IPS-18c (cell line): ENCODE measurements around the gene RPL41.
A peak's percentile ranks its signal among the peaks of the same experiment; 100 is the strongest.
"Not testable (repeated sequence)": the region's sequence is repeated elsewhere in the genome, so short reads cannot be mapped to it uniquely, and the experiment has no call there.

Experiments
- H3K4me3 ChIP-seq: 2 replicates; pipeline ENCODE4 v1.7.0; 2013; ENCODE audit warnings: low read depth, mild to moderate bottlenecking, low read length, moderate library complexity; ENCODE audit not compliant: insufficient read depth
- H3K9me3 ChIP-seq: one replicate; pipeline ENCODE4 v1.6.1; 2013; ENCODE audit warnings: mild to moderate bottlenecking, low read length, moderate library complexity; ENCODE audit not compliant: control insufficient read depth, insufficient read depth

The RPL41 gene

DNA sequence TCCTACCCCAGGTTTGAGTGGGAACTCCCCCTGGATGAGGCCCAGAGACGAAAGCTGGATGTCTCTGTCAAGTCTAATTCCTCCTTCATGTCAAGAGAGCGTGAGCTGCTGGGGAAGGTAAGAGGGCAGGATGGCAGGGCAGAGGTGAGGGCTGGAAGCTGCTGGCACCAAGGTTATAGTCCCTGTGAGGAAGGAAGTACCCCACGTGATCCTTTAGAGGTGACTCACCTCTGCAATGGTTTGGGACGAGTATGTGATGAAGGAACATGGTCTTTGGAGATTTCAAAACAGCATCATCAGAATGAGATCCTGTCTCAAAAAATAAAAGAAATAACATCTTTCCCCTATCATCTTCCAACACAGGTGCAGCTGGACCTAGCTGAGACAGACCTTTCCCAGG is 26.8 kb downstream of the RPL41 start:
- no peak overlapping the region for H3K4me3 ChIP-seq
- H3K9me3 ChIP-seq = no peaks in the 10 kb centered on the region

- H3K9me3 ChIP-seq = no peaks in the 10 kb centered on the region
- H3K4me3 ChIP-seq = no peak overlapping the region
Measured at GRCh38 chr12:56143870-56144269, 27.4 kb downstream of the RPL41 start.

GRCh38 chr12:56145217-56145616 is 28.8 kb downstream of the RPL41 start:
- Histone ChIP-seq H3K9me3 (no peaks in the 10 kb centered on the region), H3K4me3 (no peak overlapping the region)

GRCh38 chr12:56146492-56147460 is 30.3 kb downstream of the RPL41 start:
- no peaks in the 10 kb centered on the region for H3K9me3 ChIP-seq

GRCh38 chr12:56150563-56150962 is 34.1 kb downstream of the RPL41 start:
- no peaks in the 10 kb centered on the region for H3K9me3 ChIP-seq
- H3K4me3 ChIP-seq = no peak overlapping the region

More at GRCh38 chr12:56146492-56147460, 30.3 kb downstream of the RPL41 start:
- H3K4me3 ChIP-seq = no peak overlapping the region

DNA sequence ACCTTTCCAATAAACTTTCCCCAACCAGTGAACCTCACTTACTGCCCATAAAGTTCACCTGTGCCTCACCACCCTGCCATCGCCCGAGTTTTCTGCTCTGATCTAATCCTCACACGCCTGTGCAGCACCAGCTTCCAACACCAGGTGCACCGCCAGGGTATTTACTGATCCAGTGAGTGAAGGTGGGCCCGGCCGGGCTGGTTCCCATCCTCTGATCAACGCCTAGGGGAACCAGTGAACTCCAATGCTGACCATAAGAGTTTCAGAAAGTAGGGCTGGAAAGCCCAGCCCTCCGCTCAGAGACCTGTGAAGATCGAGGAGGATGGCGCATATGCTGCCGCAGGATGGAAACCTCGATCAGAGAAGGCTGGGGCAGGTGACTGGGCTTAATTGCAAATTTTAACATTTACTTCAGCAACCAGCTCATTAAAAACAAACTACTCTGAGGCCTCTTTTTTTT is 35.3 kb downstream of the RPL41 start:
- Histone ChIP-seq H3K9me3 (no peaks in the 10 kb centered on the region), H3K4me3 (peak overlapping the region; percentile 65)

DNA sequence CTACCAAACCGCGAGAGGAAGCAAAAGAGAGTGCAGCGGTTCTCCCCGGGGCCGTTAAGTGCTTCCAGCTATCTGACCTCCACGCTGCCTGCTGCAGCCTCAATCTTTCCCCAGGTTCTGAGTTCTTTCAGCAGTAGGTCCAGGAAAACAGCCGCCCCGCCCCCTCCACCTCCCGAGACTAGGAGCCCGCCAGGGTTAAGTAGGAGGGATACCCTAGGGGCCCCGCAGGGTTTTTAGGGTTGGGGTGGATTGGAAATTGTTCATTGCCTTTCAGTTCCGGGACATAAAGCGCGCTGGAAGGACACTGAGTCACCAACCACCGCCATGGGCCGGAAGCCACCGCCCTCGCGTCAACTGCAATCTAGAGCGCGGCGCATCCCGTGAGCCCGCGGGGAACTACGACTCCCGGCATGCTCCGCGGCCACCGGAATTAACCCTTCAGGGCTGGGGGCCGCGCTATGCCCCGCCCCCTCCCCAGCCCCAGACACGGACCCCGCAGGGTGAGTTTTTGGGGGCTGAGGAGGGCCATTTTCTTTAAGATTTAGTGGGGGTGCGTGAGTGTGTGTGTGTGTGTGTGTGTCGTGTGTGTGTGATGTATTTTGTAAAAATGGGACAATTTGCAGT is 35.8 kb downstream of the RPL41 start, which contains the start of gene MYL6B:
MYL6B (plus strand) TSS at position 456 of the 624 bp plus-strand sequence. CDS start 1,332 bp downstream, outside the sequence.
- H3K4me3 ChIP-seq = peak within 1 kb of the TSS; percentile 65
- H3K9me3 ChIP-seq = no peaks in the 10 kb centered on the region

DNA sequence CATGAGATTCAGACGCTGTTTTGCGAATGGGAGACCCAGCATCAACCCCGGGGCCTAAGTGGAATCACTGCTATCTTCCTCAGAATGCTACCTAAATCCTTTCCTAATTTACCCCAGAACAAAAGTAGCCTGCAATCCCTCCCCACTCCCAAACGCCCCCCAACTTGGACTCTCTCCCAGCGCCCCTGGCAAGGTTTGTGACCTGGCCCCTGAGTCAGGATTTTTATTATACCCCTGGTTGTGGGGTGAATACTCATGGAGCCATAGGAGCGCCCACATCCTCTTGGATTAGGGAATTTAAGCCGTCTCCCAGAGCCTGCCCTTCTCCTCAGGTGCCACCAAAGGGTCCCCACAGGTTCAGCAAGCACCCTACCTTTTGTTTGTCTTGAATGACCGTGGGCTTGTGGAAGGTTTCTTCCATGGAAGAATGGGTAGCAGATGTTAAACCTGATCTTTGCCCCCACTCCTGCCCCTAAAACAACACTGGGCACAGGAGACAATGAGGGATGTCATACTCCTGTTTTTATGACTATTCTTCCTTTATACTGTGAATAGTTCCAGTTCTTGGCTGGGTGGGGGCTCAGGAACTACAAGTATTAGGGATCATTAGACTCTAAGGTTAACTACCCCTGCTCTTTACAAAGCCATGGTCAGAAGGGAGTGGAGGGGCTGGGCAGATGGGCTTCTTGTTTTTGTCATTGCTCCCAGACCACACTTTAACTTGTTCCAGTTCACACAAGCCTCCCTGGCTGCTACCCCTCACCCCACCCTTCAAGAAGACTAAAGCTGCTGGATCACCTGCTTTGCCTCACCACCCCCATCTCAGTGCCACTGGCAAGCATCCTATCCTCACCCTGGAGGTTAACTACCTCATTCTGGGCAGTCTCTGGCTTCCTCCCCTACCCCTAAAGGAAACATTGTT is 36.6 kb downstream of the RPL41 start:
- H3K4me3 ChIP-seq = peak overlapping the region; percentile 65
- H3K9me3 ChIP-seq = no peaks in the 10 kb centered on the region

DNA sequence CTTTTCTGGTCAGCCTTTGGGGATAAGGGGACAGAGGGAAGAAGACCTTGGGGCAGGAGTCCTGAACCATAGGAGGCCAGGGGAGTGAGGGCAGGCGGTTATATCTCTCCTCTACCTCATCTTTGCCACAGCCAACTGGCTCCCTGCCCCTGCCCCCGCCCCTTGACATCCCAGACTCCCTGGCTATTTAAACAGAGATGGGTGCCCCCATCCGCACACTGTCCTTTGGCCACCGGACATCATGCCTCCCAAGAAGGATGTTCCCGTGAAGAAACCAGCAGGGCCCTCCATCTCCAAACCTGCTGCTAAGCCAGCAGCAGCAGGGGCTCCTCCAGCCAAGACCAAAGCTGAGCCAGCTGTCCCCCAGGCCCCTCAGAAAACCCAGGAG is 37.2 kb downstream of the RPL41 start:
- peak overlapping the region; percentile 65 for H3K4me3 ChIP-seq
- H3K9me3 ChIP-seq = no peaks in the 10 kb centered on the region

GRCh38 chr12:56154246-56154771 is 37.9 kb downstream of the RPL41 start:
- no peaks in the 10 kb centered on the region for H3K9me3 ChIP-seq
- H3K4me3 ChIP-seq = no peak overlapping the region

DNA sequence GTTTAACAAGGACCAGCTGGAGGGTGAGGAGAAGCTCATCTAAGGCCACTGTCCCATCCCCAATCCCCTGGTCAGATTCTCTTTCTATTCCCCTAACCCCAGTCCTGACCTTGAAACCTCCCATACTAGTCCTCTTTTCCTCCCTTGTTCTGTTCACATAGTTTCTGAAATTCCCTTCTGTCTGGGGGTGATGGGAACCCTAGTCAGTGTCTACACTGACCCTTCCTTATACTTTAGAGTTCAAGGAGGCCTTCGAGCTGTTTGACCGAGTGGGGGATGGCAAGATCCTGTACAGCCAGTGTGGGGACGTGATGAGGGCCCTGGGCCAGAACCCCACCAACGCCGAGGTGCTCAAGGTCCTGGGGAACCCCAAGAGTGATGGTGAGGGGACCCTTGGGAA is 38.4 kb downstream of the RPL41 start:
- Histone ChIP-seq H3K9me3 (no peaks in the 10 kb centered on the region), H3K4me3 (no peak overlapping the region)

- H3K4me3 ChIP-seq = no peak overlapping the region
- no peaks in the 10 kb centered on the region for H3K9me3 ChIP-seq
Measured at GRCh38 chr12:56155256-56155845, 38.9 kb downstream of the RPL41 start.

GRCh38 chr12:56156464-56157200 is 40.2 kb downstream of the RPL41 start:
- peak overlapping the region; percentile 40; the same call in 1 of the 2 replicates for H3K4me3 ChIP-seq
- not testable (repeated sequence) for H3K9me3 ChIP-seq

DNA sequence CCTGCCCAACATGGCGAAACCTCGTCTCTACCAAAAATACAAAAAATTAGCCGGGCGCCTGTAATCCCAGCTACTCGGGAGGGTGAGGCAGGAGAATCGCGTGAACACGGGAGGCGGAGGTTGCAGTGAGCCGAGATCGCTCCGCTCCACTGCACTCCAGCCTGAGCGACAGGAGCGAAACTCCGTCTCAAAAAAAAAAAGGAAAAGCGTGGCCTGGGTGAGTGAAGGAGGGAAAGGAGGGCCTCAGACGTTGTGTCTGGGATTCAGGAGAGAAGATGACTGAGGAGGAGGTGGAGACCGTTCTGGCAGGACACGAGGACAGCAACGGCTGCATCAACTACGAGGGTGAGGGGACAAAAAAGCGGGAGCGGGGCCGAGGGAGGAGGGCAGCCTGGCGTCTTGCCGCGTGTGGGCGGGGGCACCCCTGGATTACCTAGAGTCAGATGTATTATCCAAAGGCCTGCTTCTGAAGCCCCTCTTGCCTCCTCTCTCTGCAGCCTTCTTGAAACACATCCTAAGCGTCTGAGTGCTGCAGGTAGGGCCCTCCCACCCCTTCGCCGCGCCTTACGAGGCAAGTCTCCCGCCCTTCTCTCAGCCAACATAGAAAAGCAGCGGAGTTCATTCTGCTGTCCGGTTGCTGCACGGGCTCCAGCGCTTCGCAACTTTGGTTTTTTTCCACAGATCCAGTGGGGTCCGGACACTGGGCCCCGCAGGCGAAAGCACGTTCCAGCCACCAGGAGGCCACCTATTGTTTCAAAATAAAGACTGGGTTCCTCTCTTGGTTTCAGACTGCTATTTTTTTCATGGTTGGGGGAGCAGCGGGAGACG is 41.0 kb downstream of the RPL41 start:
- Histone ChIP-seq H3K4me3 (peak overlapping the region; percentile 40), H3K9me3 (no peaks in the 10 kb centered on the region)
